Measurements from ENCODE around the gene ALDH3A1.

Gene ALDH3A1

GRCh38 chr17:19744492-19744891 lies 3.6 kb downstream of the ALDH3A1 start:
- H2BK12ac ChIP-seq (ENCODE audit: low read length): no peak overlapping the region
- peak overlapping the region; percentile 12 for H2AFZ ChIP-seq (ENCODE audit: insufficient read depth, low read length, poor library complexity)
- no peak overlapping the region for H3K4ac ChIP-seq (ENCODE audit: low read depth, low read length)
- H3K4me1 ChIP-seq (ENCODE audit: control insufficient read depth in 1 of 2, insufficient read depth in 2 of 2, low read length in 2 of 2): peaks cover 0 to 4% of the 10 kb centered on the region in 2 experiments
- no peak overlapping the region for H3K18ac ChIP-seq (ENCODE audit: low read length)
- H2BK120ac ChIP-seq (ENCODE audit: insufficient read depth, low read length, poor library complexity): no peak overlapping the region
- H3K36me3 ChIP-seq (ENCODE audit: control insufficient read depth in 1 of 2, insufficient read depth in 2 of 2, low read length in 2 of 2): no peaks in the 10 kb centered on the region
- peak overlapping the region; percentile 65 for H3K4me3 ChIP-seq (ENCODE audit: low read depth, low read length)
- H2AK5ac ChIP-seq (ENCODE audit: low read length): no peak overlapping the region
- no peak overlapping the region for H3K23ac ChIP-seq (ENCODE audit: low read length)
- WGBS (ENCODE audit: extremely low coverage, insufficient coverage, insufficient read length): no CpG with 5 or more reads among the region's 26 CpGs
- H2BK5ac ChIP-seq (ENCODE audit: low read depth, low read length, poor library complexity): no peak overlapping the region
- no peaks in the 10 kb centered on the region for H3K79me2 ChIP-seq (ENCODE audit: control insufficient read depth, insufficient read depth, low read length, poor library complexity)
- H4K91ac ChIP-seq (ENCODE audit: low read depth, low read length): no peak overlapping the region
- DNase-seq: no peak
- H3K79me1 ChIP-seq (ENCODE audit: low read length): peaks cover 2% of the 10 kb centered on the region
- H4K8ac ChIP-seq (ENCODE audit: low read depth, low read length): peak overlapping the region; percentile 44
- H3K27me3 ChIP-seq (ENCODE audit: insufficient read depth, low read length): no peaks in the 10 kb centered on the region
- H3K27ac ChIP-seq (ENCODE audit: low read depth, low read length): no peak overlapping the region
- peak overlapping the region; percentile 82 for H4K12ac ChIP-seq (ENCODE audit: low read depth, low read length)
- no peak overlapping the region for H3K9ac ChIP-seq (ENCODE audit: low read length)
- peak overlapping the region; percentile 7 for H3K14ac ChIP-seq (ENCODE audit: low read length)
- H3K4me2 ChIP-seq (ENCODE audit: low read length): peak overlapping the region; percentile 88
- peaks cover 4% of the 10 kb centered on the region for H3K9me3 ChIP-seq (ENCODE audit: insufficient read depth, low read depth, low read length)

GRCh38 chr17:19743101-19744100 lies 4.7 kb downstream of the ALDH3A1 start:
- Histone ChIP-seq H3K18ac (ENCODE audit: low read length) (no peak overlapping the region), H4K12ac (ENCODE audit: low read depth, low read length) (no peak overlapping the region), H3K79me2 (ENCODE audit: control insufficient read depth, insufficient read depth, low read length, poor library complexity) (no peaks in the 10 kb centered on the region), H3K14ac (ENCODE audit: low read length) (no peak overlapping the region), H3K9ac (ENCODE audit: low read length) (no peak overlapping the region), H2AFZ (ENCODE audit: insufficient read depth, low read length, poor library complexity) (no peak overlapping the region), H4K8ac (ENCODE audit: low read depth, low read length) (no peak overlapping the region), H3K9me3 (ENCODE audit: insufficient read depth, low read depth, low read length) (peaks cover 4% of the 10 kb centered on the region), H3K27ac (ENCODE audit: low read depth, low read length) (no peak overlapping the region), H2BK12ac (ENCODE audit: low read length) (no peak overlapping the region), H2AK5ac (ENCODE audit: low read length) (no peak overlapping the region), H3K27me3 (ENCODE audit: insufficient read depth, low read length) (no peaks in the 10 kb centered on the region), H2BK5ac (ENCODE audit: low read depth, low read length, poor library complexity) (no peak overlapping the region), H4K91ac (ENCODE audit: low read depth, low read length) (no peak overlapping the region), H2BK120ac (ENCODE audit: insufficient read depth, low read length, poor library complexity) (no peak overlapping the region), H3K4ac (ENCODE audit: low read depth, low read length) (no peak overlapping the region), H3K4me1 (ENCODE audit: control insufficient read depth in 1 of 2, insufficient read depth in 2 of 2, low read length in 2 of 2) (peaks cover 0 to 4% of the 10 kb centered on the region in 2 experiments), H3K36me3 (ENCODE audit: control insufficient read depth in 1 of 2, insufficient read depth in 2 of 2, low read length in 2 of 2) (no peaks in the 10 kb centered on the region), H3K4me3 (ENCODE audit: low read depth, low read length) (no peak overlapping the region), H3K4me2 (ENCODE audit: low read length) (no peak overlapping the region), H3K23ac (ENCODE audit: low read length) (no peak overlapping the region), H3K79me1 (ENCODE audit: low read length) (peaks cover 2% of the 10 kb centered on the region)
- DNase-seq: no peak
- WGBS (ENCODE audit: extremely low coverage, insufficient coverage, insufficient read length): no CpG with 5 or more reads among the region's 34 CpGs

- Histone ChIP-seq H2BK120ac (ENCODE audit: insufficient read depth, low read length, poor library complexity) (no peak overlapping the region), H3K4me2 (ENCODE audit: low read length) (no peak overlapping the region), H2AK5ac (ENCODE audit: low read length) (no peak overlapping the region), H3K27me3 (ENCODE audit: insufficient read depth, low read length) (no peaks in the 10 kb centered on the region), H3K9ac (ENCODE audit: low read length) (no peak overlapping the region), H4K12ac (ENCODE audit: low read depth, low read length) (no peak overlapping the region), H4K91ac (ENCODE audit: low read depth, low read length) (no peak overlapping the region), H3K36me3 (ENCODE audit: control insufficient read depth in 1 of 2, insufficient read depth in 2 of 2, low read length in 2 of 2) (no peaks in the 10 kb centered on the region), H3K79me1 (ENCODE audit: low read length) (peaks cover 2% of the 10 kb centered on the region), H3K18ac (ENCODE audit: low read length) (no peak overlapping the region), H2BK12ac (ENCODE audit: low read length) (no peak overlapping the region), H2AFZ (ENCODE audit: insufficient read depth, low read length, poor library complexity) (no peak overlapping the region), H3K79me2 (ENCODE audit: control insufficient read depth, insufficient read depth, low read length, poor library complexity) (no peaks in the 10 kb centered on the region), H3K9me3 (ENCODE audit: insufficient read depth, low read depth, low read length) (peaks cover 4% of the 10 kb centered on the region), H2BK5ac (ENCODE audit: low read depth, low read length, poor library complexity) (no peak overlapping the region), H3K4me1 (ENCODE audit: control insufficient read depth in 1 of 2, insufficient read depth in 2 of 2, low read length in 2 of 2) (peaks cover 0 to 4% of the 10 kb centered on the region in 2 experiments), H3K23ac (ENCODE audit: low read length) (no peak overlapping the region), H3K4me3 (ENCODE audit: low read depth, low read length) (peak overlapping the region; percentile 3), H3K14ac (ENCODE audit: low read length) (no peak overlapping the region), H3K4ac (ENCODE audit: low read depth, low read length) (no peak overlapping the region), H4K8ac (ENCODE audit: low read depth, low read length) (no peak overlapping the region), H3K27ac (ENCODE audit: low read depth, low read length) (no peak overlapping the region)
- no CpG with 5 or more reads among the region's 10 CpGs for WGBS (ENCODE audit: extremely low coverage, insufficient coverage, insufficient read length)
- no peak for DNase-seq
These were observed 5.6 kb downstream of the ALDH3A1 start for GRCh38 chr17:19742495-19742894.

GRCh38 chr17:19741832-19742457 lies 6.2 kb downstream of the ALDH3A1 start:
- Histone ChIP-seq H3K4ac (ENCODE audit: low read depth, low read length) (no peak overlapping the region), H2BK5ac (ENCODE audit: low read depth, low read length, poor library complexity) (no peak overlapping the region), H3K36me3 (ENCODE audit: control insufficient read depth in 1 of 2, insufficient read depth in 2 of 2, low read length in 2 of 2) (no peaks in the 10 kb centered on the region), H3K4me2 (ENCODE audit: low read length) (no peak overlapping the region), H3K23ac (ENCODE audit: low read length) (no peak overlapping the region), H2BK12ac (ENCODE audit: low read length) (no peak overlapping the region), H3K27ac (ENCODE audit: low read depth, low read length) (no peak overlapping the region), H4K8ac (ENCODE audit: low read depth, low read length) (no peak overlapping the region), H3K9me3 (ENCODE audit: insufficient read depth, low read depth, low read length) (peaks cover 4% of the 10 kb centered on the region), H3K4me3 (ENCODE audit: low read depth, low read length) (no peak overlapping the region), H2BK120ac (ENCODE audit: insufficient read depth, low read length, poor library complexity) (no peak overlapping the region), H3K27me3 (ENCODE audit: insufficient read depth, low read length) (no peaks in the 10 kb centered on the region), H3K9ac (ENCODE audit: low read length) (no peak overlapping the region), H2AFZ (ENCODE audit: insufficient read depth, low read length, poor library complexity) (no peak overlapping the region), H4K91ac (ENCODE audit: low read depth, low read length) (no peak overlapping the region), H2AK5ac (ENCODE audit: low read length) (no peak overlapping the region), H3K79me1 (ENCODE audit: low read length) (peaks cover 2% of the 10 kb centered on the region), H4K12ac (ENCODE audit: low read depth, low read length) (no peak overlapping the region), H3K4me1 (ENCODE audit: control insufficient read depth in 1 of 2, insufficient read depth in 2 of 2, low read length in 2 of 2) (peaks cover 0 to 4% of the 10 kb centered on the region in 2 experiments), H3K18ac (ENCODE audit: low read length) (no peak overlapping the region), H3K14ac (ENCODE audit: low read length) (no peak overlapping the region), H3K79me2 (ENCODE audit: control insufficient read depth, insufficient read depth, low read length, poor library complexity) (no peaks in the 10 kb centered on the region)
- no CpG with 5 or more reads among the region's 14 CpGs for WGBS (ENCODE audit: extremely low coverage, insufficient coverage, insufficient read length)
- no peak for DNase-seq

Data from trophoblast cell (in vitro differentiated cells and primary cell).